Measurements from ENCODE around the gene SECISBP2.
"Not testable (repeated sequence)": the region's sequence is repeated elsewhere in the genome, so short reads cannot be mapped to it uniquely, and the experiment has no call there.

The SECISBP2 gene

DNA sequence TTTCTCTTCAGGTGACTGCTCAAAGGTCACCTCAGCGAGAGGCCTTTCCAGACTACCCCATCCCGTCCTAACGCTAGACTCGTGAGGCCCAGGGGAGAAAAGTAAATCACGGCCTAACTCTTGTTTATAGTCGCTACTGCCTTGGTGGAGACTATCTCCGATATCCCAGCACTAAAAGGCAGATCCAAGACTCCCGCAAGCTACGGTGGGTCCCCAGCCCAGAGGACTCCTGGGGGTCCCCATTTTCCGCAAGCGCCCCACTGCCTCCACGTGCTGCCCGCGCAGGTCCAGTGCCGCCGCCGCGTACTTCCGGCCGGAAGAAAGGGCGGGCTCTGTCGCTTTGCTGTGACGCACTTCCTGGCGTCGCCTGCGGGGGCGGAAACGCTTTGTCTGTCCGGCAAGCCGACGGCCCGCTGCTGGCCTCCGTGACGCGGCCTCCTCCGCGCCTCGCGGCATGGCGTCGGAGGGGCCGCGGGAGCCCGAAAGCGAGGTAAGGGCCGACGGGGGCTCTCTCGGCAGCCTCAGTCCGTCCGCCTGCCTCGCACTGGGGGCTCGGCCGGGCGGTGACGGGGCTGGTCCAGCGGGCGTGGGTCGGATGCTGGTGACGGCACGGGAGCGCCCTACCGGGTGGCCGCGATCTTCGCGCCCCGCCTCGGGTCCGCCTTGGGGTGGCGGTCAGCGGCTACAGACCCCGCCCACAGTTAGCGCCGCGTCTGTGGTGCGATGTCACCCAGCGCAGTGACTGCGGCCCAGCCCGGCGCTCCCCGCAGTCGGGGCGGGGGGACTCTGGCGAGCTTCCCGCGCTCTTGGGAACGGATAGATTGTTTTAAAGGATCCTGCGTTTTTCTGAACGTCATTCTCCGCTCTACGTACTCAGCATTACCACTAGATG is at the start of gene SECISBP2:
TSS of gene SECISBP2 (plus strand) at position 378 of the 892 bp plus-strand sequence. CDS start at position 455, 77 bp downstream.
- peak; percentile 83 for DNase-seq (ENCODE audit: low read depth, low spot score)
- peak within 1 kb of the TSS; percentile 98 for H3K27ac ChIP-seq

DNA sequence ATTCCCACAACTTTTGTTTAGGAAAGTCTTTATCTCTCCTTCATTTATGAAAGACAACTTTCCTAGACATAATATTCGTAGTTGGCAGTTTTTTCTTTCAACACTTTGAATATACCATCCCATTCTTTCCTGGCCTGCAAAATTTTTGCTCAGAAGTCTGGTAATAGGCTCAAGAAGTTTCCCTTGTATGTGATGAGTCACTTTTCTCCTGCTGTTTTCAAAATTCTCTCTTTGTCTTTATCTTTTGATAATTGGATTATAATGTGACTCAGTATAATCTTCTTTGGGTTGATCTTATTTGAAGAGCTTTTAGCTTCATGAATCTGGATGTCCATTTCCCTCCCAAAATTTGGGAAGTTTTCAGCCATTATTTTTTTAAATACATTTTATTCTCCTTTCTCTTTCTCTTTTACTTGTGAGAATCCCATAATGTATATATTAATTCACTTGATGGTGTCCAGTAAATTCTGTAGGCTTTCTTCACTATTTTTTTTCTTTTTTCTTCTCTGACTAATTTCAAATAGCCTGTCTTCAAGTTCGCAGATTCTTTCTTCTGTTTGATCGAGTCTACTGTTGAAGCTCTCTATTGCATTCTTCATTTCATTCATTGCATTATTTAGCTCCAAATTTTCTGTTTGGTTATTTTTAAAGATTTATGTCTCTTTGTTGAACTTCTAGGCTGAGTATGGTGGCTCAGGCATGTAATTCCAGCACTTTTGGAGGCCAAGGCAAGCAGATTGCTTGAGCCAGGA is 44.6 kb upstream of the SECISBP2 start:
- no peak overlapping the region for H3K27ac ChIP-seq
- no peak for DNase-seq (ENCODE audit: low read depth, low spot score)

- DNase-seq (ENCODE audit: low read depth, low spot score), result peak; percentile 83
- peak overlapping the region; percentile 31 for H3K27ac ChIP-seq
Measured at GRCh38 chr9:89274838-89275237, 43.5 kb upstream of the SECISBP2 start.

DNA sequence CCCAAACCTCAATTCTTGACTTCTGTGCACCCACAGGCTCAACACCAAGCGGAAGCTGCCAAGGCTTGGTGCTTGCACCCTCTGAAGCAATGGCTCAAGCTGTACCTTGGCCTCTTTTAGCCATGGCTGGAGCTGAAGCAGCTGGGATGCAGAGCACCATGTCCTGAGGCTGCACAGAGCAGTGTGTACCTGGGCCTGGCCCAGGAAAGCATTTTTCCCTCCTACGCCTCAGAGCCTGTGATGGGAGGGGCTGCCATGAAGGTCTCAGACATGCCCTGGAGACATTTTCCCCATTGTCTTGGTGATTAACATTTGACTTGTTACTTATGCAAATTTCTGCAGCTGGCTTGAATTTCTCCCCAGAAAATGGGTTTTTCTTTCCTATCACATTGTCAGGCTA is 42.3 kb upstream of the SECISBP2 start:
- not testable (repeated sequence) for DNase-seq (ENCODE audit: low read depth, low spot score); H3K27ac ChIP-seq

- no peak overlapping the region for H3K27ac ChIP-seq
- DNase-seq (ENCODE audit: low read depth, low spot score), result no peak
Measured at GRCh38 chr9:89277043-89277442, 41.3 kb upstream of the SECISBP2 start.

DNA sequence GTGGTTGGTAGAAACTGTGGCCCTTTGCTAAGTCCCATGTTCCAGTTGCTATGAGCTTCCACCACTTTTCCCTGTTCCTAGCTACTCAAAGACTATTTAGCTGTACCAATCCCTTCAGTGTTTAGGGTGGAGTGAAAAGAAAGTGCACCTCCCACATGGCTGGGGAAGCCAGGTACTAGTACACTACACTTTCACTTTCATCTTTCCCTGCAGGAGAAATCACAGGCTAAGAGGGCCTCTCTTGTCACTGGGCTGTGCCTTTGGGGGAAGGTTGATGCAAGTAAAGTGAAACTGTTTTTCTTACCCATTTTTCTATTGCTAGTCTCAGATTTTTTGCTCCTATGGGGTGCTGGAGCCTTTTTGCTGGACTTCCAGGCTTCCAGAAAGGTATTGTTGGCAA is 40.8 kb upstream of the SECISBP2 start:
- H3K27ac ChIP-seq, result no peak overlapping the region
- no peak for DNase-seq (ENCODE audit: low read depth, low spot score)

- H3K27ac ChIP-seq, result no peak overlapping the region
- DNase-seq (ENCODE audit: low read depth, low spot score), result no peak
Measured at GRCh38 chr9:89278551-89278950, 39.7 kb upstream of the SECISBP2 start.

DNA sequence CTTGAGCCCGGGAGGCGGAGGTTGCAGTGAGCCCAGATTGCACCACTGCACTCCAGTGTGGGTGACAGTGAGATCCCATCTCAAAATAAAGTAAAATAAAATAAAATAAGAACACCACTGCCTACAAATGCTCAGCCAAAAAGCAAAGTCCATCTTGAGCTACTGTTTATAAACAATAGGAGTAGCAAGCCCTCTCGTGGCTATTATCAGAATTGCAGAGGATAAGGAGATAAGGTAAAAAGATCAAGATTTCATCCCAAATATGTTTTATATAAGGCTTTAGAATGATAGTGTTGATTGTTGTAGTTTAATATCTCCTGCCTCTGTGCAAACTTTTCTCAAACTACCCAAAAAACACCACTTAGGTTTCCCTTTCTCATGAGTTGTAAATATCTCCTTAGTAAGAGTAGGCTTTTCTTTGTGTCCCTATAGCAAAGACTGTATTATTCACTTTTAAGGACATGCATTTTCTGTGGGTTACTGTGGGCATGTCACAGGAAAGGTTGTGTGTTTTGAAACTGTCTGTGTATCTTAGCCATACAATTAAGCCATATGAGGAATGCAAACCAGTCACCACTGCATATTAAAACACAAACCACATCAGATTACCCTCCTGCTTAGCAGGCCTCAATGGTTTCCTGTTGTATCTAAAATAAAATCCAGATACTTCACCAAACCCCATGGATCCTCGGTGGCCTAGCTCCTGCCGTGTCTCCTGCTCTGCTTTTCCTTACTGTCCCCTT is 39.1 kb upstream of the SECISBP2 start:
- no peak for DNase-seq (ENCODE audit: low read depth, low spot score)
- no peak overlapping the region for H3K27ac ChIP-seq

DNA sequence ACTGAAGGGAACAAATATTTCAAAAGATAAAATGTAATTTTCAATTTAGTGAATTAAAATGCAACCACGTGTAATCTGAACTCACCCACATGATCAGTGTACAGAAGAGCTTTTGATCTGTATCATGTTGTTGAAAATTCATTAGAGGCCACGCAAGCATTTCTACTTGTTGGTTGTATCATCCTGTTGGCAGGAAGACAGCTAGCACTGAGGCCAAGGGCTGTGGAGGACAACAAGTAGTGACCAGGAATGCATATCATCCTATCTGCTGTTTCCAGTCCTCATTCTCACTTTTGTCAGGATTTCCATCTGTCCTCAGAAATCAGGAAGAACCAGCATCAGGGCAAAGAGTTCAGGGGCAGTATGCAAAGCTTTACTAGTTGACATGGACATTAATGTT is 37.2 kb upstream of the SECISBP2 start:
- DNase-seq (ENCODE audit: low read depth, low spot score), result no peak
- no peak overlapping the region for H3K27ac ChIP-seq

- DNase-seq (ENCODE audit: low read depth, low spot score); H3K27ac ChIP-seq: not testable (repeated sequence)
Measured at GRCh38 chr9:89282248-89282968, 35.9 kb upstream of the SECISBP2 start.

- H3K27ac ChIP-seq, result no peak overlapping the region
- no peak for DNase-seq (ENCODE audit: low read depth, low spot score)
Measured at GRCh38 chr9:89284076-89284475, 34.2 kb upstream of the SECISBP2 start.

DNA sequence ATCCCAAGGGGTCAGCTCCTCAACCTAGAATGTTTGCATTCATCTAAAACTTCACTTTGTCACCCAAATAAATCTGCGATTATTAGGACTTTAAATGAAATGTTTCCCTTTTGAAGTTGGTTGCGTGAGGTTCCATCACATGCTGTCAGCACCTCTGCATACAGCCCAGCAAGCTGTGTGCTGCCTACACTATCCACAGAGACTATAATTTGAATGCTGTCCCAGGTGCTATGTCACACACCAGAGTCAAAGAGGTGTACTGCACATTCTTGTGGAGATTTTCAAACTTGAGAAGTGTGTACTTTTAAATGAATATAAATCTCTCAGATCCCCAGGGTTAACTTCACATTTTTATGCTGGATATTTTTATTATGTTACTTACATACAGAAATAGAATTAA is 26.6 kb upstream of the SECISBP2 start:
- DNase-seq (ENCODE audit: low read depth, low spot score), result no peak
- no peak overlapping the region for H3K27ac ChIP-seq

GRCh38 chr9:89293014-89293413 is 25.3 kb upstream of the SECISBP2 start:
- no peak for DNase-seq (ENCODE audit: low read depth, low spot score)

DNA sequence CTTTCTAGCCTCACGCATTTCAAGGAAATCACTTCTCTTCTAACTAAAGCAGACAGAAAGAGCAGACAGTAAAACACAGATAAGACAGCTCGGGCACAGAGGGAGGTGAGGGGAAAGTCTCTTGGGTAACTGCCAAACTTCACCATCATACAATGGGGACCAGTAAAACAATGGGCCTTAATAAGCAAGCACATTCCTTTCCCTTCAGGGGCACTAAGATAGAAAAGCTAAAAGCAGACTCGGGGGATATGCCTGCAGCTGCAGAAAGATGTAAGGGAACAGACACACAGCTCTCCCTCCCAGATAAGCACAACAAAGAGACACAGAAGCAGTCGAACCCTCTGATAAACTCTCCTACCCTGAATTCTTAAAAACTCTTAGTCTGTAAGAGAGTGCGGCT is 22.9 kb upstream of the SECISBP2 start:
- DNase-seq (ENCODE audit: low read depth, low spot score), result no peak
- no peak overlapping the region for H3K27ac ChIP-seq

More at GRCh38 chr9:89293014-89293413, 25.3 kb upstream of the SECISBP2 start:
- no peak overlapping the region for H3K27ac ChIP-seq

GRCh38 chr9:89301996-89302395 is 16.3 kb upstream of the SECISBP2 start:
- DNase-seq (ENCODE audit: low read depth, low spot score); H3K27ac ChIP-seq: not testable (repeated sequence)

- no peak for DNase-seq (ENCODE audit: low read depth, low spot score)
- H3K27ac ChIP-seq, result no peak overlapping the region
Measured at GRCh38 chr9:89304020-89304833, 14.1 kb upstream of the SECISBP2 start.

- no peak overlapping the region for H3K27ac ChIP-seq
- DNase-seq (ENCODE audit: low read depth, low spot score), result no peak
Measured at GRCh38 chr9:89304834-89305188, 13.5 kb upstream of the SECISBP2 start.

GRCh38 chr9:89305868-89306267 is 12.4 kb upstream of the SECISBP2 start:
- DNase-seq (ENCODE audit: low read depth, low spot score), result no peak
- H3K27ac ChIP-seq, result no peak overlapping the region

DNA sequence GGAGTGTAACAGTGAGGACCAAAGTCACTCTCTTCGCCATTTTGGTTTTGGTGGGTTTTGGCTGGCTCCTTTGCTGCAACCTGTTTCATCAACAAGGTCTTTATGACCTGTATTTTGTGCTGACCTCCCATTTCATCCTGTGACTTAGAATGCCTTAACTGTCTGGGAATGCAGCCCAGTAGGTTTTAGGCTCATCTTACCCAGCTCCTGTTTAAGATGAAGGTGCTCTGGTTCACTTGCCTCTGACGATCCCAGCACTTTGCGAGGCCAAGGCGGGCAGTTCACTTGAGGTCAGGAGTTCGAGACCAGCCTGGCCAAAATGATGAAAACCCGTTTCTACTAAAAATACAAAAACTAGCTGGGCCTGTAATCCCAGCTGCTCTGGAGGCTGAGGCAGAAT is 9.1 kb upstream of the SECISBP2 start:
- peak overlapping the region; percentile 94 for H3K27ac ChIP-seq
- DNase-seq (ENCODE audit: low read depth, low spot score), result no peak

Data from epithelial cell of prostate (primary cell).